IPS DF 4.7 (cell line): ENCODE measurements around the gene NEMP1.
"Not testable (repeated sequence)": the region's sequence is repeated elsewhere in the genome, so short reads cannot be mapped to it uniquely, and the experiment has no call there.

ENCODE experiments used
- DNase-seq: peaks from one replicate; pipeline ENCODE4 v3.0.0-alpha.2; 2013; ENCODE audit warnings: low spot score; ENCODE audit errors: extremely low read depth

The NEMP1 gene

GRCh38 chr12:57031138-57031725, 47.4 kb downstream of the NEMP1 start:
- no peak for DNase-seq

DNA sequence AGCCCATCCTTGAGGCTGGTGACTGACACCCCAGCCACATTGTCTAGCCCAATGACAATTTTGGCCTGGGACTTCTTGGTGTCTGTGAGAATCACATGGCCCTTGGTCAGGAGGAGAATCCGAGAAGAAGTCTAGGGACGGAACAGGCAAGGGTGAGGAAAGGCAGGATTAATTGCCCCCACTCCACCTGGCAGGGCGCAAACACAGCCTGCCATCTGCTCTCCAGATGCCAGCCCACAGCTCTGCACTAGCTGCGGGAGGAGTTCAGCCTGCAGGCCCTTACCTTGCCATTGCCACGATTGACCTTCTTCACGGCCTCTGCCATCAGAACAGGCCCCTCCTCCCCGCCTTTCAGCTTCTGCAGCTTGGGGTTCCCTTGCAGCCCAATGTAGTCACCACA, 49.1 kb downstream of the NEMP1 start:
- DNase-seq = no peak

DNA sequence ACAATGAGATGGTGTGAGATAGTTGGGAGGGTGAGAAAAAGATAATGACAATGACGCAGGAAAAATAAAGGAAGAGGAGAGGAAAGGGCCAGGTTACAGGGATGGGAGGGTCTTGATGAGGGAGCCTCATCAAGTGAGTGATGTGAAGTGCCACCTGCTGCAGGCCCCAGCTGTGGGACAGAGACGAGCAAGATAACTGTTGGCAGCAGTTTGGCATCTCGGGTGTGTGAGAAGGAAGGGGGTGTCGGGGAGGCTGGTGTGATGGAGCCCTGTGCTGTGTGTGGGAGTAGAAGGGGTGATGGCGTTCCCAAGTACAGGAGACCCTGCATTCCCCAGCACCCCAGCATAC, 50.8 kb downstream of the NEMP1 start:
- DNase-seq = no peak

DNA sequence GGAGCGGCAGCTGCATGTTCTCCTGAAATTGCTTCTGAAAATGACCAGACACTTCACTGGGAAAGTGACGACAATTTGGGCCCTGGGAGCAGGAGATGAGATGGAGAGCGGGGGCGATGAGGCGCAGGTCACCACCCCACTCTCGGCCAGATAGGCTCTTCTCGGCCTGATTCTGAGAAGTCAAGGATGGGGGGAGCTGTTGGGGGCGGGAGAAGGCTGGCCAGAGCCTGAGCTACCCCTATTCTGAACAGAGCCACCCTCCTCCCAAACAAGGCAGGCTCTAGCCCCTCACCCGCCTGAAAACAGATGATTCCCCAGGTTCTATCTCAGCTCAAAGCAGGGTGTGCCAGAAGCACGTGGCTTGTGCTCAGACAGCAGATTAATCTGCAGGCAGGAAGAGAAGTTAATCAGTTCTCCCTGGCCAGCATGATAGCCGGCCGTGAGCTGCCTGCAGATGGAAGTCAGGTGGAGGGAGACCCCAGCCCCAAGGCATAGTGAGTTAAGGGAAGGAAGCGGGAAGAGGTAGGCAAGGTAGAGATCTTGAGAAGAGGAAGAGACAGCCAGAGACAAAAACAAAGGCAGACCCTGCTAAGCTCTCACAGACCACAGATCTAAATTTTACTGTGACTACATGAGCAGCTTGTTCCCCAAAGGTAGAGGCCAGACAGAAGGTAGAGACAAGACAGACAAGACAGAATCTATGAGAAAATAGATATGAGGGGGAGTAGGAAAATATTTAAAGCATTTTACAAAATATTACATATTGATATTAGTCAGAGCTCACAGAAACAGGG, 51.4 kb downstream of the NEMP1 start:
- no peak for DNase-seq

DNA sequence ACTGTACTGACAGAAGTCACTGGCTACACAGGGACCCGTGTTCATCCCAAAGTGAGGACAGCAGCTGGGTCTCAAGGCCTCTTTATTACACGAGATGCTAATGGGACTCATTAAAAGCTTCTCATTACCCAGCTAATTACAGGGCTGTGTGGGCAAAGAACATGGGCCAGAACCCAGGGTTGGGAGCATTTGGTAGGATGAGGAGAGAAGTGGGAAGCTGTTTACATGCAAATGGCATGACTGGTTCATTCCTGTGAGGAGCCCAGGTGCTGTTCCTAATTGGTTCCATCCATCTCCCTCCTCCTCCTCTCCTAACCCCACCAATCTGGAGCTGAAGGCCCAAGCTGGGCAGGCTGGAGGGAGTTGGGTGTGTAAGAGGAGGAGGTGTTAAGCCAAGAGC, 53.4 kb downstream of the NEMP1 start:
- DNase-seq = no peak

- not testable (repeated sequence) for DNase-seq
These were observed 56.3 kb downstream of the NEMP1 start for GRCh38 chr12:57022324-57022723.

- DNase-seq = no peak
These were observed 58.4 kb downstream of the NEMP1 start for GRCh38 chr12:57019983-57020719.

DNA sequence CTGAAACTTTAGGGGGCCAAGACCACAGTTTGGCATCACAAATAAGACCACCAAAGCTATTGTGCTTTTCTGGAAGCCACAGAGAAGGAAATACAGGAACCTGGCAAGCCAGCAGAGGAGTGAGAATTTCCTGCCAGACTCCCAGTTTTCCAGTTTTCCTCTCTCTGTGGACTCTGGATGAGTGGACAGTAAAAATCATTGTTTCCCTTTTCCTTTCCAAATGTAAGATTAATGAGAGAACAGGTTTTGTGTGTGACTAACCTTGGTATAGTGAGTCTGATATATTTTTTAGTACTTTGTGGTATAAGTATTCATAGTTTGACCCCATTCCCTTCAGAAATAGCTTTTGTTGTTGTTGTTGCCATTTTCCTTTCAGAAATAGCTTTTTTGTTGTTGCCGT, 59.7 kb downstream of the NEMP1 start:
- no peak for DNase-seq

GRCh38 chr12:57018353-57018752, 60.2 kb downstream of the NEMP1 start:
- DNase-seq = not testable (repeated sequence)

- DNase-seq = no peak
These were observed 62.2 kb downstream of the NEMP1 start, which contains the start of gene TAC3 for GRCh38 chr12:57016348-57016747. TSS of gene TAC3 (minus strand) at chr12:57016529. CDS start at chr12:57015797, 732 bp downstream.

DNA sequence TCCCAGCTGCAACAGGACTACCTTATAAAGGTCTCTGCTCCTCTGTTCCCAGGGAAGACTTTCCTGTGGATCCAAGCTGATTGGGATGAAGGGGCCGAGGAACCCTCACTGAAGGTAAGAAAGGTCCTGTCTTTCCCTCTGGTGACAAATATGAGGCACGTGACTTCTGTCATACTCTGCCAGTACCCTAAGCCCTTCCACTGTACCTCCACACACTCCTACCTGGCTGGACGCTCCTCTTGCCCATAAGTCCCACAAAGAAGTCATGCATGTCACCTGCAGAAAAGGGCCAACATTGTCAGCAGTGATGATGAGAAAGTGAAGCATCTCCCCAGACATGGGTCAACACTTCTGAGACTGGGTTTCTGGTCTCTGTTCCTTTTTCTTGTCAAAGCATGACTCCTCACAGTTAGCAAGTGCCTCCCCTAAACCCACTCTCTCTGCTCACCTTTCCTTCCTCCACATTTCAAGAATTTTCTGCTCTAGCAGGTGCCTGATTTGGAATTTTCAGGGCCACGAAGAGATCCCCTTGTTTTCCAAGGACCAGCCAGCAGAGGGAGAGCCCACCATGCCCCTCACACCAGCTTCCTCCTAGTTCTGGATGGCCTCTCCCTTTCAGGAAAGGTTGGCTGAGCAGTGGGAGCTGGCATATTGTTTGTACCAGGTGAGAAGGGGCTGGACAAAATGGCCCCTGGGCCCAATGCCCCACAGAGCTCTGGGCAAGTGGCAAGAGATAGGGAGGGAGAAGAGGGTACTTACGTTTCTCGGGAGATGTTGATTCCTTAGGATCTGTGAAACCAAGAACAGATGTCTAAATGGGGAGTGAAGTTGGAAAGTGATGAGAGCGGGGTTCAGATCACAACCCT, 65.8 kb downstream of the NEMP1 start:
- no peak for DNase-seq

GRCh38 chr12:57011438-57012424, 66.9 kb downstream of the NEMP1 start:
- no peak for DNase-seq

DNA sequence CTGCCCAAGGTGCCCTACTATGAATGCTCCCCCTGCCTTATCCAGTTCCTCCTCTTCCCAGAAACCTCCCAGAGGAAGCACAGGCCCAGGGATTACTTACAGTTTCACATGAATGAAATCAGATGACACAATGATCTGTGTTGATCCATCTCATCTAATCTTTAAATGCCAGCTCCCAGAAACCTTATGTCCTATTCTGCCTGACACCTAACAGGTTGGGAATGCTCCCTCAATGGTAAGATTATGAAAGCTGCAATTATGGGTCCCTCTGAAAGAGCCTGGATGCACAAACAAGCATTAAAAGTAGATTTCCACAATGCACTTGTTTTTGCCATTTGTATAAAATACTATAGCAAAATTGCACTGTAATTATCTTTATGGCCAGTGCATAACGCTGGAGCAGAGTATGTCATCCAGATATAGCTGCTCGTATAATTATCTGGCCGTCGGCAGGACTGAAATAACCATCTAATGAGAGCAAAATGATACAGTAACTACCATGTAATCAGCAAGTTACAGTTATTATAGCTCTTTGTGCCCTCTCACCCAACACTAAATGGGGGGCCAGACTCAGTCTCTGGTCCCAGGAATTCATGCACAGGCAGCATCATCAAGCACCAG, 67.9 kb downstream of the NEMP1 start:
- DNase-seq = no peak

DNA sequence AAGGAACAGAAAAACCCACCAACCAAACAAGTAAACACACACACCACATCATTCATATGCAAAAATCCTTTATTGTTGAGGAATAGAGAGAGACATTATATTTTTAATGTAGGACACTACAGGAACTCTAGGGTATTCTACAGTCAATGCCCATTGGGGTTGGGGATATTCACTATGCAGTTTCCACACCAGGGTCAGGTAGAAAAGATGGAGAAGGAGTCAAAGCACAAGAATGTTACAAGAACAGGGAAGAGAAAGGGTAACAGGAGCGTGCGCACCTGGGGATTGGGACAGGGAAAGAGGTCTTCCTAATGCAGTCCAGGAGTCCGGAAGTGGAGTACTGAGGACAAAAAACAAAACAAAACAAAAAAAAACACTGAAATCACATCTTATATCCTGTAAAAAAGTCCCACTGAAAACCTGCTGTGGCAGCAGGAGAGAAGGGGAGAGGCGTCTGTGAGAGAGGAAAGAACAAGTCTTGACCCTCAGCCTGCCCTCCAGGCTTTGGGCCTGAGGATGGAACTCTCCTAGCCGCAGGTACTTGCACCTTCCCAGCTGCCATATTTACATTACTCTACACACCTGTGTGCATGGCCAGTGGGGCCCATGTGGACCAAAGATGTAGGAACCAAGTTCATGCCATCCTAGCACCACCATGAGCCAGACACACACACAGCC, 68.5 kb downstream of the NEMP1 start:
- DNase-seq = no peak

DNA sequence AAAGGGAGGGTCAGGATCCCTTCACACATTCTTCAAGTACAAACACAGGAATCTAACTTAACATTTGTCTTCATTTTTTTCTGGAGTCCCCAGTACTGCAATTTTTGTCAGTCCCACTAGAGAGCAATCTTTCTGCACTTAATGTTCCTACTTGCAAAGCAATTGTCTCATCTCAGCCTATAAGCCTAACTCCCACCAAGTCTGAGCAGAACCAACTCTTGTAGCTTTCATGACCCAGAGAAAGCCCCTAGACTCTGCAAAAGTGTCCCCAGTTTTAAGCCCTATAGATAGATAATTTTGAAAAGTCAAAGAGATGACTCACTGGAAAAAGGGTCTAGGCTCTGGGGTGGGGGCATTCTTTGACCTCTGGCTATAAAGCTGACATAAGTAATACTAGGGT, 70.4 kb downstream of the NEMP1 start:
- DNase-seq = no peak

GRCh38 chr12:57006809-57007475, 71.6 kb downstream of the NEMP1 start:
- DNase-seq = no peak

GRCh38 chr12:57005980-57006808, 72.4 kb downstream of the NEMP1 start, which contains the start of gene ZBTB39:
TSS of gene ZBTB39 (minus strand) at chr12:57006546. CDS start at chr12:57004917, 1,629 bp downstream.
- DNase-seq = no peak
